Kidney (tissue), 14 donors: ENCODE measurements around the gene ADCY2. TPM values are rescaled to one million over a fixed set of nuclear protein-coding genes. Genes with fewer than 3 reads are reported as not detected.

Experiments used
- DNase-seq, 5 donors: peaks; one replicate each; pipeline ENCODE4 v3.0.0-alpha.2; 2013 to 2020
- FAIRE-seq: peaks from 2 replicates; lab custom pipeline; 2012; peaks lifted over from hg19 to GRCh38; lab: Jason Lieb, UNC
- H3K27ac ChIP-seq, 2 donors: one replicate each; pipeline ENCODE4 v1.7.0; 2013; ENCODE audit warnings: low read depth in 2 of 2, low read length in 2 of 2, inconsistent platforms in 1 of 2
- H3K27me3 ChIP-seq: one replicate; pipeline ENCODE4 v1.7.1; 2013; ENCODE audit warnings: low read length, inconsistent platforms; ENCODE audit not compliant: control insufficient read depth, insufficient read depth
- H3K36me3 ChIP-seq, 3 donors: one replicate each; pipeline versions ENCODE4 v1.7.0 to v1.7.1; 2013; ENCODE audit warnings: low read length in 3 of 3, control low read depth in 1 of 3, inconsistent platforms in 1 of 3; ENCODE audit not compliant: insufficient read depth in 3 of 3, control insufficient read depth in 2 of 3
- H3K4me1 ChIP-seq, 3 donors: one replicate each; pipeline versions ENCODE4 v1.7.0 to v1.7.1; 2013; ENCODE audit warnings: low read length in 3 of 3, inconsistent platforms in 1 of 3, low read depth in 1 of 3; ENCODE audit not compliant: control insufficient read depth in 2 of 3, insufficient read depth in 2 of 3
- H3K4me3 ChIP-seq, 3 donors: one replicate each; pipeline versions ENCODE4 v1.7.0 to v1.8.1; 2013; ENCODE audit warnings: low read length in 3 of 3, control low read depth in 1 of 3, inconsistent platforms in 1 of 3
- H3K9ac ChIP-seq, 3 donors: one replicate each; pipeline versions ENCODE4 v1.7.0 to v1.7.1; 2013; ENCODE audit warnings: low read length in 3 of 3, control low read depth in 1 of 3, inconsistent platforms in 1 of 3
- H3K9me3 ChIP-seq, 3 donors: one replicate each; pipeline versions ENCODE4 v1.7.0 to v1.7.1; 2013; ENCODE audit warnings: low read length in 3 of 3, control low read depth in 1 of 3, inconsistent platforms in 1 of 3; ENCODE audit not compliant: control insufficient read depth in 2 of 3, insufficient read depth in 1 of 3
- intact Hi-C: fragments of 100-400 bp; cut with DNase I; formaldehyde crosslinking; loops from one replicate; pipeline ENCODE4 v1.11.1; 2022
- polyA plus RNA-seq: library from polyadenylated mRNA; stranded (reverse); fragments of 350-450 nt; fragmentation: Illumina TruSeq; extraction: RNeasy Lipid Tissue Mini Kit (QIAGEN cat#74804); gene quantifications from one replicate; pipeline ENCODE4 v1.2.3, GENCODE V29; 2014; ENCODE audit warnings: low read depth, low replicate concordance; ENCODE audit not compliant: insufficient read depth
- total RNA-seq: library from RNA; stranded (reverse); fragmentation: NEBNext Ultra II Directional; extraction: Animal tissue kit (Norgen Biotek cat#: 25700); gene quantifications from one replicate; pipeline ENCODE4 v1.2.1, GENCODE V29; 2021
- TF ChIP-seq, protein P1 (sequence below): IDR thresholded peaks from 3 replicates; pipeline ENCODE4 v1.5.1; 2012; ENCODE audit warnings: mild to moderate bottlenecking, moderate library complexity, borderline replicate concordance; ENCODE audit not compliant: insufficient read depth; ENCODE audit errors: extremely low read depth
- donor health status: control.
- donor health status: control.
- donor health status: control.
- donor health status: control.
- donor health status: control.
- donor health status: DM: yes; HTN: yes; CAD: no.
- donor health status: Normal renal cell carcinoma (clear cell type).

The ADCY2 gene
- total and polyA plus RNA-seq, 2 donors from 2014 or later: 0.17 to 2.2 TPM

DNA sequence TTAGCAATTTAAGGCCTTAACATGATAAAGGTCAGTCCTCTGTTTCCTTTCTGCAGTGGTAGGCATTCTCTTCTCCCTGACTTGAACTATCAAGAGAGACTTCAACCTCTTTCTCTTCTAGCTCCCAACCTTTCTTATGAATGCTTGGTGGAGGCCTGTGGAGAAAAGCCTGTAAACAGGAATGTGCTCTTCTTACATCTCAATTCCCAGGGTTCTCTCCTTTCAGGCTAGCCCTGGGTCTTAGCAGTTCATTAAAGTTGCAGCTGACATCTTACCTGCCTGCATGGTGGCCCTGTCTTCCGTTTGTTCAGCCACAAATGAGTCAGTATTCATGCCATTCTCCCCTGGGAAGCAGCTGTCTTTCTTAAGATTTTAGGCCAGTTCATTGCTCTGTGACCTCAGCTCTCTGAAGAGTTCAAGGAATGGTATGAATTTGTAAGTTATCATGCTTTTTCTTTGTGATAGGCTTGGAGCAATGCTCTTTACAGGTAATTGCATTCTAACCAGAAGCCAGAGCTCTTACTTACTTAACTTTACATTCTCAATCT lies 77.8 kb downstream of the ADCY2 start:
- no peaks in the 10 kb centered on the region for H3K4me1 ChIP-seq
- TF ChIP-seq, protein P1, sequence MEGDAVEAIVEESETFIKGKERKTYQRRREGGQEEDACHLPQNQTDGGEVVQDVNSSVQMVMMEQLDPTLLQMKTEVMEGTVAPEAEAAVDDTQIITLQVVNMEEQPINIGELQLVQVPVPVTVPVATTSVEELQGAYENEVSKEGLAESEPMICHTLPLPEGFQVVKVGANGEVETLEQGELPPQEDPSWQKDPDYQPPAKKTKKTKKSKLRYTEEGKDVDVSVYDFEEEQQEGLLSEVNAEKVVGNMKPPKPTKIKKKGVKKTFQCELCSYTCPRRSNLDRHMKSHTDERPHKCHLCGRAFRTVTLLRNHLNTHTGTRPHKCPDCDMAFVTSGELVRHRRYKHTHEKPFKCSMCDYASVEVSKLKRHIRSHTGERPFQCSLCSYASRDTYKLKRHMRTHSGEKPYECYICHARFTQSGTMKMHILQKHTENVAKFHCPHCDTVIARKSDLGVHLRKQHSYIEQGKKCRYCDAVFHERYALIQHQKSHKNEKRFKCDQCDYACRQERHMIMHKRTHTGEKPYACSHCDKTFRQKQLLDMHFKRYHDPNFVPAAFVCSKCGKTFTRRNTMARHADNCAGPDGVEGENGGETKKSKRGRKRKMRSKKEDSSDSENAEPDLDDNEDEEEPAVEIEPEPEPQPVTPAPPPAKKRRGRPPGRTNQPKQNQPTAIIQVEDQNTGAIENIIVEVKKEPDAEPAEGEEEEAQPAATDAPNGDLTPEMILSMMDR: no peak
- FAIRE-seq (no peak), DNase-seq (no peak)
- no peaks in the 10 kb centered on the region for H3K36me3 ChIP-seq
- H3K9me3 ChIP-seq: no peaks in the 10 kb centered on the region
- H3K4me3 ChIP-seq: no peak overlapping the region
- H3K27me3 ChIP-seq: no peaks in the 10 kb centered on the region
- no peak overlapping the region for H3K9ac ChIP-seq
- intact Hi-C loops: no loop called here
- H3K27ac ChIP-seq: no peak overlapping the region

DNA sequence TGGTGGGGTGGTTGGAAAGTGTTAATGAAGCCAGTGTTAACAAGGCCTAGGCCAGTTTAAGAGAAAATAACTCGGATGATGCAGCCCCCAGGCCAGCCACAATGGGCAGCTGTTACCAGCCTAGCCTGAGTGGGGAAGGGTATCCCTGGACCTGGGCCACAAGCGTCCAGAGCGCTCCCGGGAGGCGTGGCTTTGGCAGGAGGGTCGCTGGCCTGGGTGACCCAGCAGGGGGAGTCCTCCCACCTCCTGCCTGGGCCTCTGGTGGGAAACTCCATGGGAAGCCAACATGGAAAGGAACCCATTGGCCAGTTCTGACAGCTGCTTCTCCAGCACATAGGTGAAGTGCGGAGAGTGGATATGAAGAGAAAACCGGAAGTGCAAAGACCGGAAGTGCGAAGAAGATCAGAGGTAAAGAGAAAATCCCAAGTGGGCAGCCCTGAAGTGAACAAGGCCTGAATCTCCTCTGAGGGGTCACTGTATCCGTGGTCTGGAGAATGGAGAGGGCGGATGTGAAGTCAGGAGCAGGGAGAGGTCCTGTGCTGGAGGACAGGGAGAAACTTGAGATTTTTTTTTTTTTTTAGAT lies 79.0 kb downstream of the ADCY2 start:
- no peak overlapping the region for H3K4me3 ChIP-seq
- H3K27ac ChIP-seq: no peak overlapping the region
- intact Hi-C loops: no loop called here
- H3K9ac ChIP-seq: no peak overlapping the region
- H3K9me3 ChIP-seq: no peaks in the 10 kb centered on the region
- FAIRE-seq: no peak
- H3K36me3 ChIP-seq: no peaks in the 10 kb centered on the region
- TF ChIP-seq, protein P1: no peak
- no peak for DNase-seq
- no peaks in the 10 kb centered on the region for H3K4me1 ChIP-seq
- H3K27me3 ChIP-seq: no peaks in the 10 kb centered on the region

DNA sequence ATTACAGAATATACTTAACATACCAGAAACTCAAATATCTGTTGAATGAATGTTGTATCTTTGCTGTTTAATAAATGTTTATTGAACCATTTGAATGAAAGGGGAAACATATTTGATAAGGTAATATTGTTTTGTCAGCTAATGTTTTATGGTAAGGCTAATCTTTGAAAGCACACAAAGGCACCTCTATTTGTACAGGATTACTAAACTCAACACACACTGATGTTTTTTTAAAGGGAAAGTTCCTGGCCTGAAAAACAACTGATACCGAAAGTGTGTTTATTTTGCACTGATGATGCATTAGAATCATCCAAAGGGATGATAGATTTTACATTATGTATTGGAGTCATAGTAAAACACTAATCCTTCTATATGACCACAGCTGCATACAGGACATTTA lies 82.5 kb downstream of the ADCY2 start:
- intact Hi-C loops: no loop called here
- TF ChIP-seq, protein P1: no peak
- no peak for DNase-seq

More for the DNA sequence above, 82.5 kb downstream of the ADCY2 start:
- Histone ChIP-seq H3K9me3 (no peaks in the 10 kb centered on the region), H3K4me3 (no peak overlapping the region), H3K36me3 (no peaks in the 10 kb centered on the region), H3K27me3 (no peaks in the 10 kb centered on the region), H3K4me1 (no peaks in the 10 kb centered on the region), H3K27ac (no peak overlapping the region), H3K9ac (no peak overlapping the region)
- no peak for FAIRE-seq
